ENCODE measurements around the gene SLC2A9.
"Not testable (repeated sequence)": the region's sequence is repeated elsewhere in the genome, so short reads cannot be mapped to it uniquely, and the experiment has no call there.

Gene SLC2A9

DNA sequence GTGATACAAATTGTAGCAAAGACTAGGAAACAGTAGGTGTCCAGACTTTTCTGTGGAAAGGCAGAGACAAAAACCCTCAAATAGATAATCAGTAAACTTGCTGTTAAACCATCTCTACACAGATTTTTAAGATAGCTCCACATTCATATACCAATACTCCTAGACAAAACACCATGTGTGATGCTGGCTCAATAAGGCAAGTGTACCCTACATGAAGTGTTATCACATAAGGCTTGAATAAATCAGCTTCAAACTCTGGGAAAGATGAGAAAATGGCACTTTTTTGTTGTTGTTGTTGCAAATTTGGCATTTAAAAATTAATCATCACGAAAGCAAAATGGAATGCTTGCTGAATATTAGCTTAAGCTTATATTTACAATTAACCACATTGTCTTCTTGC lies 194.7 kb downstream of the SLC2A9 start:
- no peak for DNase-seq (ENCODE audit: low spot score)

DNA sequence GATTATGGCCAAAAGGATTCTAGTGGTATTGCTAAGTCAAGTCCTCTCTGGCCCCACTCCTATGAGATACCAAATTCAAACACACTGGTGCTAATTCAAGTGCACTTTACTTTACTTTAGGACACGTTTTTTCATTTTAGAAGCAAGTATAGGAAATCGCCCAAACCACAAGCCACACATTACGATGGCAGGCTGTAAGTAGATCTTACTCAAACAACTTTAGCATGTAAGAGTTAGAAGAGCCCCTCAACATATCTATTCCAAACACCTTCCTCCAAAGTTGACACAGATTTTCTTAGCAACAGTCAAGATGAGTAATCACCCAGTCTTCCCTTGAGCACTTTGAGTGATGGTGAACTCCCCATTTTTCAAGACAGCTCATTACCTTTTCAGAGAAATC lies 196.2 kb downstream of the SLC2A9 start:
- DNase-seq (ENCODE audit: low spot score) = no peak

DNA sequence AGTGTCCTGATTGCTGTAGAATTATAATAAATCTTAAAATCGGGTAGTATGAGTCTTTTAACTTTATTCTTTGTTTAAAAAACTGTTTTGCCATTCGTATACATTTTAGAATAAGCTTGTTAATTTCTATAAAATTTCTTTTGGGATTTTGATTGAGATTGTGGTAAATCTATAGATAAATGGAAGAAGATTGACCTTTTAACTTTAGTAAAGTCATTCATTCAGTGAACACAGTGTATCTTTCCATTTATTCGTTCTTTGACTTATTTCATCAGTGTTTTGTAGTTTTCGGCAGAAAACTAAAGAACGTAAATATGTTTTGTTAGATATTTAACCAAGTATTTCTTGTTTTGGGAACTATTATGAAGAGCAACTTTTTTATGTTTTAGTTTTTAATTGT lies 201.0 kb downstream of the SLC2A9 start:
- no peak for DNase-seq (ENCODE audit: low spot score)

DNA sequence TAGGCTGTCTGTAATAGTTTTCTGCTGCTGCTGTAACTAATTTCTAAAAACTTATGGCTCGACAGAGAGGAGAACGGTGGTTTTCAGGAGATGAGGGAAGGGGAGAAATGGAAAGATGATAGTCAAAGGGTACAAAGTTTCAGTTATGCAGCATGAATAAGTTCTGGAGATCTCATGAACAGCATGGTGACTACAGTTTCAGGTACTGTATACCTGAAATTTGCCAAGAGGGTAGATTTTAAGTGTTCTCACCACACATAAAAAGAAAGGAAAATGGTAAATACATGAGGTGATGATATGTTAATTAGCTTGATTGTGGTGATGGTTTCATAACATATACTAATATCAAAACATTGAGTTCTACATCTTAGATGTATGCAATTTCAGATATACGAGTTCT lies 205.0 kb downstream of the SLC2A9 start:
- DNase-seq (ENCODE audit: low spot score) = no peak

DNA sequence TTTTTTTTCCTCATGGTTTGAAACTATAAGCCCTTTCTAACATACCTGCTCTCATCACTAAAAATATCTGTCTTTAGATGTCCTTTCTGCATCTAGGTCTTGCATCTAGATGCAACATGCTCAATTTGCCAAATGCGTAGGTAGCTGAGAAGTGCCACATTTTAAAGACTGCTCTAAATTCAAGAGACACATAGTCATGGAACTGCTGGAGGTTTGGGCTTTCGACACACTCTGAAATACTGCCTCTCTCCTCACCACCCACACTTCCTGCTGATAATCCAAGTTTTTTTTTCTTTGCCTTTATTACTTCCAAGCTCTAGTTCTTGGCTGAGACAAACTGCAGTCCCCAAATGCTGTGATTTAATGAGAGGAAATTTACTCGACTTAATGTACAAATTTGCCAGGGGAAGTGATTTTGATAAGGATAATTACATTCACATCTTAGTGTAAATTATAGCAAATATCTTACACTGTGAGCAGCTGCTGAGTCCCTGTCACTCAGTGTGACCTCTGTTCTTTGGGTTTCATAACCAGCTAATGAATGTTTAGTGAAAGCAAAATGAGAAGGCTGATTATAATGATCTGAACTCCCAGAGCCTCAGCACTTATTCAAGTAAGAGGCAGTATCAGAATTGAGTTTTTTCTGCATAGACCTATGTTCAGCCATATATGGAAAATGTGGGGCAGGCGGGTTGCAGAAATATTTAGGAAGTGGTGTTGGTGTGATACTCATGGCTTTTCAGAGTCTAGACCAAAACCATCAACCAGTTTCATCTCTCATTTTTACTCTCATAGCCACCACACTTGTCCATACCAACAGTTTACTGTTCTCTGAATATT lies 208.6 kb downstream of the SLC2A9 start:
- DNase-seq (ENCODE audit: low spot score) = no peak

DNA sequence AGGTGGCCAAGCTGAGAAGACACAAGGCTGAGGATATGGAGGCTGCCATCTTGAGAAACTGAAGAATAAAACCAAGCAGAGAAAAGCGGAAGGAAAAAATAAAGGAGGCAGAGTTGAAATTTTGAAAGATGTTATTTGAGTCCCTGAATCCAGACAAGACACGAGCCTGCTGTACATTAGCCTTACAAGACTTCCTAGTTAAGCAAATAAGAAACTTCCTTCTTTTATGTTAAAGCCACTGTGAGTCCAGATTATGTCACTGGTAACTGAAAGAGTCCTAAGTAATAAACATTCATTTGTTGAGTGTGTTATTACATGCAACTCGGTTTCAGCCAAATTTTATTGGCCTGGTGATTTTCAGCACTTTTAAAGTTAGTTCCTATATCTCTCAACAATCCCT lies 209.5 kb downstream of the SLC2A9 start:
- no peak for DNase-seq (ENCODE audit: low spot score)

DNA sequence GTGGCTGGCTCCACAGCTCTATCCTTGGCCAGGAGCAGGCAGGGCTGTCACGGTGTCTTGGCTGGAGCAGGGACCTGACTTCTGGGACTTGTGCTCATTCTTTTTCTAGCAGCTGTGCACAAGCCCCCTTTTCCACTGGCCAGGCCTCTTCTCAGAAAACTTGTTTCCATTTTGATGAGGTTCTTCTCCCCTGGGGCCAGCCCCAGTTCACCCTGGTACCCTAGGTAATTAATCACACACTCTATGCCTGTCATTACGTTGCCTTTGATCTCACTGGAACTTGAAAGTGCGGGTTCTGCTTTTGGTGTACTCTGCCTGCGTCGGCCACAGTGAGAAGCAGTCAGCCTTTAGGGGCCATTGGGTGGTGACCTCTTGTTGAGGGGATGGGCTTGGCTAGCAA lies 213.2 kb downstream of the SLC2A9 start:
- DNase-seq (ENCODE audit: low spot score) = no peak

DNA sequence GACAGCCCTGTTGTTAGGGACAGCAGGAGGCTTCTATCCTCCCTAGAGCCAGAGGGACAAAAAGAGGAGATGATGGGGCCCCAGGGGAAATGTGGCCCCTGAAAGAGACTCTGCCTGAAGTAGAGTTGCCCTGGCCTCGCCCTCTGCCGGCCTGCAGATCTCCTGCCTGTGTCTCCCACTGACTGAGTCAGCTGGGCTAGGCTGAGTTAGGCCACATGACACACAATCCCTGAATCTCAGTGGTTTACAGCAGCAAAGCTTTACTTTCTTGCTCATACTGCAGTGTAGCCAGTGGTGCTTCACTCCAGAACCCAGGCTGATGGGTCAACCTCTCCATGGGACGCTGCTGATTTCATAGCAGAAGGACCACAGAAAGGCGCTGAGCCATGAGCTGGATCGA lies 216.4 kb downstream of the SLC2A9 start:
- no peak for DNase-seq (ENCODE audit: low spot score)

DNA sequence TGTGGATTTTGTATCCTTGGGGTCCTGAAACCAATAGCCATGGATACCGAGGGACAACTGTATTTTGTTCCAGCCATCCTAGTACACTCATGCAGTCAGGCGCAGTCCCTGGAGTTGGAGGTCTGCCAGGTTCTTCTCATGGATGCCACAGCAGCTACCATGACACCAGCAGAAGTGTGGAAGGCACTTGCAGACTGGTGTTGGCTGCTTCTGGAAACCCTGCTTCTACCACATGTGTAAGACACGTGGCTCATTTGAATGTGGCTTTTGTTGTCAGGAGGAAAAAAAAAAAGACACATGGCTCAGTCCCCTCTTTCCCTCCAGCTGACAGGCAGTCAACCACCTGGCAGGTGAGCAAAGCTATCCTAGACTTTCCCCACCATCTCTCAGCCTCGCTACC lies 220.4 kb downstream of the SLC2A9 start:
- DNase-seq (ENCODE audit: low spot score) = no peak

DNA sequence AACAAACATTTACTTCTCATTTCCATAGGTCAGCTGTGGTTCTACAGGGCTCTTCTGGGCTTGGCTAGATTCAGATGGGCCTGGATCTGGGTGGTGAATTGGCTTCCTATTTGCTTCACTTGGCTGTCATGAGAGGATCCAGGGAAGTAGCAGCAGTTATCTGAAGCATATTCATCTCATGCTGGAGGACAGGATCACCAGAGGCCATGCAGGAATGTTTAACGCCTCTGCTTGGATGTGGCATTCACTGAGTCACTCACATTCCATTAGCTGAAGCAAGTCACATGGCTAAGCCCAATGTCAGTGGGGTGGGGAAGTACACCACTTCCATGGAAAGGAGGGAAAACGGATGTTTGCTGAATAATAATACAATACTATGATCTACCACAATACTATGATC lies 224.7 kb downstream of the SLC2A9 start:
- DNase-seq (ENCODE audit: low spot score) = not testable (repeated sequence)

DNA sequence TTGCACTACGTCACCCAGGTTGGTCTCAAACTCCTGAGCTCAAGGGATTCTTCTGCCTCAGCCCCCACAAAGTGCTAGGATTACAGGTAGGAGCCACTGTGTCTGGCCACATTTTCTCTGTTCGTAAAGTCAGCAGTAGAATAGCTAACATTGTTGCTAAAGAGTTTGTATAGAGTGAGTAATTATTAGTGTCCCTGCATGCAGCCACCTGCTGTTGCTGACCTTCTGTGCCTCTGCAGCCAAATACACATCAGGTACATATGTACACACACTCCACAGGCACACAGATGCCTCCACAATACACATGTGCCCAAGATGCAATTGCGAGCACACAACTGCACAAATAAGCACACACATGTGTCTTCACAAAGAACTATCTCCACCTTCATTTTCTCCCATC lies 228.9 kb downstream of the SLC2A9 start:
- no peak for DNase-seq (ENCODE audit: low spot score)

DNA sequence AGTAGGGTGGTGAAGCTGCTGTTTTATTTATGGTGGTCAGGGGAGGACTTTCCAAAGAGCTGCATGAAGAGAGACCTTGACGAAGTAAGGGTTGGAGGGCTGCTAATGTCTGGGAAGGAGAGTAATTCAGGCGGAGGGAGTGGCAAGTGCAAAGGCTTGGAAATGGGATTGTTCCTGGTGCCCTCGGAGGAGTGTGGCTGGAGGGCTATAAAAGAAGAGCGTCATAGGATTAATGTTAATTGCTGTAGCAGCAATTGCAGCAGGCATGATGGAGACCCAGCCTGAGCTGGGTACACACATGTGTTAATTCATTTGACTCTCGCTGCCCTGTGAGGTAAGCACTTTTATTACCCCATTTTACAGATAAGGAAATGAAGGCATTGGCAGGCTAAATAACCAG lies 235.4 kb downstream of the SLC2A9 start:
- DNase-seq (ENCODE audit: low spot score) = not testable (repeated sequence)

DNA sequence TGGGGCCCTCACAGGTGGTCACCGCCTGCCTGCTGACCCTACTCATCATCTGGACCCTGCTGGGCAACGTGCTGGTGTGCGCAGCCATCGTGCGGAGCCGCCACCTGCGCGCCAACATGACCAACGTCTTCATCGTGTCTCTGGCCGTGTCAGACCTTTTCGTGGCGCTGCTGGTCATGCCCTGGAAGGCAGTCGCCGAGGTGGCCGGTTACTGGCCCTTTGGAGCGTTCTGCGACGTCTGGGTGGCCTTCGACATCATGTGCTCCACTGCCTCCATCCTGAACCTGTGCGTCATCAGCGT lies 239.2 kb downstream of the SLC2A9 start:
- no peak for DNase-seq (ENCODE audit: low spot score)

DNA sequence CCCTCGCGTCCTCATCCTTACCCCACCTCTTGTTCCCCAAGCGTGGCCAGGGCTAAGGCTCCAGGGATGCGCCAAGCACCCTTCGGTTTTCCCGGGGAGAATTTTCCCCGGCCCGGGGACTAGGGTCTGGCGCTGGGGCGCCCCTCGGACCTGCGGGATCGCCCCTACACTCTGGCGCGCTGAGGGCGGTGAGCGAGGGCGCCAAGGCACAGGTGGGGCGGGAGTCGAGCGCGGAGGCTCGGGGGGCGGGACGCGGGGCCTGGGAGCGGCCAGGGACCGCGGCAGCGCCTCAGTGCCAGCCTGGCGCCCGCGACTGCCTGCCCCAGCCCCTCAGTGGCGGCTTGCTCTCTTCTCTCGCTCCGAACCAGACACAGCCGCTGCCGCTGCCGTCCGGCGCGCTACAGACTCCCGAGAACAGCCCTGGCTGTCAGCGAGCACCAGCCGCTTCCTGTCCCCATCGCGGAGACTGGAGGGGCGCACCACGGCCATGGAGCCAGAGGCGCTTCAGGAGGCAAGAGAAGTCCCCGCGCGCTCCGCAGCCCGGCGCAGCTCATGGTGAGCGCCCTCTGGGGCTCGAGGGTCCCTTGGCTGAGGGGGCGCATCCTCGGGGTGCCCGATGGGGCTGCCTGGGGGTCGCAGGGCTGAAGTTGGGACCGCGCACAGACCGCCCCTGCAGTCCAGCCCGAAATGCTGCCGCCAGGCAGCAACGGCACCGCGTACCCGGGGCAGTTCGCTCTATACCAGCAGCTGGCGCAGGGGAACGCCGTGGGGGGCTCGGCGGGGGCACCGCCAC lies 239.8 kb downstream of the SLC2A9 start, which contains the start of gene DRD5:
Gene DRD5 (plus strand): TSS at position 292 of the 793 bp plus-strand sequence. CDS start 396 bp downstream, at position 688.
- DNase-seq (ENCODE audit: low spot score) = no peak

Measured in CD4-positive, alpha-beta T cell treated with Interleukin-2 at 100 ng/mL for 4 hours (primary cell).